HL-60 (cell line): Measurements from ENCODE around the gene MEF2C.

Experiments
- DNase-seq, 2 experiments: peaks; one replicate each; pipeline ENCODE4 v3.0.0-alpha.2; 2010 to 2020; ENCODE audit warnings: low read depth in 1 of 2, low spot score in 1 of 2
- H3K27ac ChIP-seq: fragments of 250-450 bp; sonication (Bioruptor Pico); replicated peaks from 2 replicates; pipeline ENCODE4 v1.5.1; 2020; ENCODE audit warnings: mild to moderate bottlenecking, moderate library complexity
- H3K27me3 ChIP-seq: fragments of 250-450 bp; sonication (Bioruptor Pico); 2 replicates; pipeline ENCODE4 v1.5.1; 2021; ENCODE audit warnings: mild to moderate bottlenecking, moderate library complexity; ENCODE audit not compliant: insufficient read depth, poor library complexity, severe bottlenecking
- H3K4me3 ChIP-seq: replicated peaks from 2 replicates; pipeline ENCODE4 v1.5.1; 2011; ENCODE audit warnings: mild to moderate bottlenecking, control low read depth, low read length; ENCODE audit not compliant: insufficient read depth
- CTCF ChIP-seq: IDR thresholded peaks from one replicate; pipeline ENCODE4 v1.5.1; 2011; ENCODE audit warnings: low read length, control low read depth, inconsistent platforms; ENCODE audit not compliant: insufficient read depth
- GABPA ChIP-seq: IDR thresholded peaks from 2 replicates; pipeline ENCODE4 v1.6.1; 2012; ENCODE audit warnings: low read depth
- POLR2AphosphoS5 ChIP-seq: IDR thresholded peaks from 2 replicates; pipeline ENCODE4 v1.6.1; 2012; ENCODE audit warnings: low read depth
- REST ChIP-seq: IDR thresholded peaks from 2 replicates; pipeline ENCODE4 v1.6.1; 2012; ENCODE audit warnings: low read depth; ENCODE audit not compliant: insufficient replicate concordance
- SPI1 ChIP-seq: IDR thresholded peaks from 2 replicates; pipeline ENCODE4 v1.6.1; 2012; ENCODE audit warnings: low read depth, mild to moderate bottlenecking, borderline replicate concordance

MEF2C gene

GRCh38 chr5:88686726-88687125 is 196.3 kb downstream of the MEF2C start:
- Histone ChIP-seq H3K27me3 (peaks cover 23% of the 10 kb centered on the region), H3K4me3 (no peak overlapping the region), H3K27ac (no peak overlapping the region)
- DNase-seq: no peak
- TF ChIP-seq SPI1 (no peak), REST (no peak), CTCF (no peak), GABPA (no peak), POLR2AphosphoS5 (no peak)

GRCh38 chr5:88685591-88686541 is 197.1 kb downstream of the MEF2C start:
- Histone ChIP-seq H3K4me3 (no peak overlapping the region), H3K27me3 (peaks cover 23% of the 10 kb centered on the region), H3K27ac (no peak overlapping the region)
- no peak for TF ChIP-seq SPI1
- no peak for TF ChIP-seq GABPA
- no peak for TF ChIP-seq CTCF
- TF ChIP-seq REST: no peak
- TF ChIP-seq POLR2AphosphoS5: no peak
- DNase-seq: no peak

- no peak for DNase-seq
- TF ChIP-seq SPI1 (no peak), GABPA (no peak), CTCF (no peak), POLR2AphosphoS5 (no peak), REST (no peak)
- H3K27ac ChIP-seq: no peak overlapping the region
- H3K27me3 ChIP-seq: peaks cover 18% of the 10 kb centered on the region
- H3K4me3 ChIP-seq: no peak overlapping the region
Measured at GRCh38 chr5:88683506-88684135, 199.4 kb downstream of the MEF2C start.
